ENCODE results near the gene ASB3.
"Not testable (repeated sequence)": the region's sequence is repeated elsewhere in the genome, so short reads cannot be mapped to it uniquely, and the experiment has no call there.

ASB3 gene

GRCh38 chr2:53695575-53695974, 91.2 kb downstream of the ASB3 start:
- WGBS, result 93% methylated on average over 2 of the region's 4 CpGs
- no peaks in the 10 kb centered on the region for H3K27me3 ChIP-seq (ENCODE audit: insufficient read depth, low read length)
- H3K27ac ChIP-seq (ENCODE audit: low read depth, low read length), result no peak overlapping the region

GRCh38 chr2:53694096-53694771, 92.5 kb downstream of the ASB3 start:
- WGBS, result 93% methylated on average over 2 of the region's 3 CpGs
- Histone ChIP-seq H3K9ac (ENCODE audit: low read depth, low read length) (no peak overlapping the region), H3K4me1 (ENCODE audit: insufficient read depth, low read length) (no peaks in the 10 kb centered on the region), H3K9me3 (ENCODE audit: insufficient read depth, low read depth, low read length) (no peaks in the 10 kb centered on the region), H3K36me3 (ENCODE audit: insufficient read depth, low read length) (peaks cover 14% of the 10 kb centered on the region), H3K27ac (ENCODE audit: low read depth, low read length) (no peak overlapping the region), H3K4me3 (ENCODE audit: low read length) (no peak overlapping the region), H3K27me3 (ENCODE audit: insufficient read depth, low read length) (no peaks in the 10 kb centered on the region)

More at GRCh38 chr2:53695575-53695974, 91.2 kb downstream of the ASB3 start:
- no peaks in the 10 kb centered on the region for H3K4me1 ChIP-seq (ENCODE audit: insufficient read depth, low read length)
- H3K36me3 ChIP-seq (ENCODE audit: insufficient read depth, low read length), result peaks cover 21% of the 10 kb centered on the region
- H3K9ac ChIP-seq (ENCODE audit: low read depth, low read length), result no peak overlapping the region
- H3K4me3 ChIP-seq (ENCODE audit: low read length), result no peak overlapping the region
- no peaks in the 10 kb centered on the region for H3K9me3 ChIP-seq (ENCODE audit: insufficient read depth, low read depth, low read length)

- no peak overlapping the region for H3K27ac ChIP-seq (ENCODE audit: low read depth, low read length)
- H3K9me3 ChIP-seq (ENCODE audit: insufficient read depth, low read depth, low read length), result no peaks in the 10 kb centered on the region
- no peak overlapping the region for H3K9ac ChIP-seq (ENCODE audit: low read depth, low read length)
- no peaks in the 10 kb centered on the region for H3K4me1 ChIP-seq (ENCODE audit: insufficient read depth, low read length)
- 100% methylated on average over 1 of the region's 2 CpGs for WGBS
- no peak overlapping the region for H3K4me3 ChIP-seq (ENCODE audit: low read length)
- H3K27me3 ChIP-seq (ENCODE audit: insufficient read depth, low read length), result no peaks in the 10 kb centered on the region
- peaks cover 12% of the 10 kb centered on the region; the same call in 1 of the 2 replicates for H3K36me3 ChIP-seq (ENCODE audit: insufficient read depth, low read length)
Observed at GRCh38 chr2:53690876-53691275, 95.9 kb downstream of the ASB3 start.

GRCh38 chr2:53672881-53673522, 113.8 kb downstream of the ASB3 start:
- Histone ChIP-seq H3K27ac (ENCODE audit: low read depth, low read length) (no peak overlapping the region), H3K4me1 (ENCODE audit: insufficient read depth, low read length) (no peaks in the 10 kb centered on the region), H3K9me3 (ENCODE audit: insufficient read depth, low read depth, low read length) (no peaks in the 10 kb centered on the region), H3K9ac (ENCODE audit: low read depth, low read length) (no peak overlapping the region), H3K36me3 (ENCODE audit: insufficient read depth, low read length) (peaks cover 6% of the 10 kb centered on the region; the same call in 1 of the 2 replicates), H3K4me3 (ENCODE audit: low read length) (no peak overlapping the region), H3K27me3 (ENCODE audit: insufficient read depth, low read length) (no peaks in the 10 kb centered on the region)
- WGBS, result 94% methylated on average over 2 of the region's 2 CpGs

DNA sequence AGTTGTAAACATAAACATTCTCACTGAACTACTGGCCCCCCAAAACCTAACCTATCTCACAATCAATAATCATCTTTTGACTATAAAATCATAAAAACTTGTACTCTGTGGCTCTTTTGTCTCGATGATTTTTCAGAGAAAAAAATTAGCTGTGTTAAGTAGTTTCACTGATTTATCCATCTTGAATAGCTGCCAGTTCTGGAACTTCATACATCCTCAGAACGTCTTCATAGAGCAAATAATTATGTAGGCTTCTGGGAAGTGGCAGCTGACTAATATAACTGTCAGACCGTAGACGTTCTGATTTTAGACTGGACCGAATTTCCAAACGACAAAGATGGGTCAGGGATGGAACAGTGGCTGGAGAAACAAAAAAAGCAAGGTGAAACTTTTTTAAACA, 116.4 kb downstream of the ASB3 start:
- WGBS, result 98% methylated on average over 6 of the region's 6 CpGs

GRCh38 chr2:53668624-53669026, 118.1 kb downstream of the ASB3 start:
- H3K4me1 ChIP-seq (ENCODE audit: insufficient read depth, low read length), result no peaks in the 10 kb centered on the region
- peaks cover 6% of the 10 kb centered on the region; the same call in 1 of the 2 replicates for H3K36me3 ChIP-seq (ENCODE audit: insufficient read depth, low read length)
- no peaks in the 10 kb centered on the region for H3K27me3 ChIP-seq (ENCODE audit: insufficient read depth, low read length)
- H3K9me3 ChIP-seq (ENCODE audit: insufficient read depth, low read depth, low read length), result no peaks in the 10 kb centered on the region
- no peak overlapping the region for H3K4me3 ChIP-seq (ENCODE audit: low read length)
- whole genome bisulfite sequencing, result 94% methylated on average over 3 of the region's 3 CpGs
- no peak overlapping the region for H3K9ac ChIP-seq (ENCODE audit: low read depth, low read length)
- no peak overlapping the region for H3K27ac ChIP-seq (ENCODE audit: low read depth, low read length)

More for the DNA sequence above, 116.4 kb downstream of the ASB3 start:
- H3K4me1 ChIP-seq (ENCODE audit: insufficient read depth, low read length), result no peaks in the 10 kb centered on the region
- H3K36me3 ChIP-seq (ENCODE audit: insufficient read depth, low read length), result peaks cover 6% of the 10 kb centered on the region; the same call in 1 of the 2 replicates
- no peak overlapping the region for H3K27ac ChIP-seq (ENCODE audit: low read depth, low read length)
- H3K9me3 ChIP-seq (ENCODE audit: insufficient read depth, low read depth, low read length), result no peaks in the 10 kb centered on the region
- no peaks in the 10 kb centered on the region for H3K27me3 ChIP-seq (ENCODE audit: insufficient read depth, low read length)
- no peak overlapping the region for H3K9ac ChIP-seq (ENCODE audit: low read depth, low read length)
- H3K4me3 ChIP-seq (ENCODE audit: low read length), result no peak overlapping the region

DNA sequence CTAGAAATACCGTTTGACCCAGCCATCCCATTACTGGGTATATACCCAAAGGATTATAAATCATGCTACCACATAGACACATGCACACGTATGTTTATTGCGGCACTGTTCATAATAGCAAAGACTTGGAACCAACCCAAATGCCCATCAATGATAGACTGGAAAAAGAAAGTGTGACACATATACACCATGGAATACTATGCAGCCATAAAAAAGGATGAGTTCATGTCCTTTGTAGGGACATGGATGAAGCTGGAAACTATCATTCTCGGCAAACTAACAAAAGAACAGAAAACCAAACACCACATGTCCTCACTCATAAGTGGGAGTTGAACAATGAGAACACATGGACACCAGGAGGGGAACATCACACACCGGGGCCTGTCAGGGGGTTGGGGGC, 119.6 kb downstream of the ASB3 start:
- not testable (repeated sequence) for H3K27ac ChIP-seq (ENCODE audit: low read depth, low read length); H3K27me3 ChIP-seq (ENCODE audit: insufficient read depth, low read length); H3K4me1 ChIP-seq (ENCODE audit: insufficient read depth, low read length); H3K9me3 ChIP-seq (ENCODE audit: insufficient read depth, low read depth, low read length); H3K36me3 ChIP-seq (ENCODE audit: insufficient read depth, low read length); H3K4me3 ChIP-seq (ENCODE audit: low read length); H3K9ac ChIP-seq (ENCODE audit: low read depth, low read length)
- WGBS, result 79% methylated on average over 4 of the region's 5 CpGs

- no peaks in the 10 kb centered on the region for H3K9me3 ChIP-seq (ENCODE audit: insufficient read depth, low read depth, low read length)
- H3K27me3 ChIP-seq (ENCODE audit: insufficient read depth, low read length), result no peaks in the 10 kb centered on the region
- H3K27ac ChIP-seq (ENCODE audit: low read depth, low read length), result no peak overlapping the region
- no peak overlapping the region for H3K9ac ChIP-seq (ENCODE audit: low read depth, low read length)
- 96% methylated on average over 2 of the region's 2 CpGs for WGBS
- H3K4me3 ChIP-seq (ENCODE audit: low read length), result no peak overlapping the region
- no peaks in the 10 kb centered on the region for H3K4me1 ChIP-seq (ENCODE audit: insufficient read depth, low read length)
- no peaks in the 10 kb centered on the region for H3K36me3 ChIP-seq (ENCODE audit: insufficient read depth, low read length)
Observed at GRCh38 chr2:53660886-53661285, 125.9 kb downstream of the ASB3 start.

DNA sequence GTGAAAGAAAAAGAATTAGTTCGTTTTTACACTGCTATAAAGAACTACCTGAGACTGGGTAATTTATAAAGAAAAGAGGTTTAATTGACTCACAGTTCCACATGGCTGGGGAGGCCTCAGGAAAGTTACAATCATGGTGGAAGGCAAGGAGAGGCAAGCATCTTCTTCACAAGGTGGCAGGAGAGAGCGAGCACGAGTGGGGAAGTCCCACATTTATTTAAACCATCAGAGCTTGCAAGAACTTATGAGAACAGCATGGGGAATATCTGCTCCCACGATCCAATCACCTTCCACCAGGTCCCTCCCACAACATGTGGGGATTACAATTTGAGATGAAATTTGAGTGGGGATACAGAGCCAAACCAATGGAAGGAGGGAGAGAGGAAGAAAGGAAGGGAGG, 128.3 kb downstream of the ASB3 start:
- 95% methylated on average over 3 of the region's 4 CpGs for WGBS
- not testable (repeated sequence) for H3K36me3 ChIP-seq (ENCODE audit: insufficient read depth, low read length); H3K27ac ChIP-seq (ENCODE audit: low read depth, low read length); H3K9me3 ChIP-seq (ENCODE audit: insufficient read depth, low read depth, low read length); H3K4me1 ChIP-seq (ENCODE audit: insufficient read depth, low read length); H3K27me3 ChIP-seq (ENCODE audit: insufficient read depth, low read length); H3K4me3 ChIP-seq (ENCODE audit: low read length); H3K9ac ChIP-seq (ENCODE audit: low read depth, low read length)

DNA sequence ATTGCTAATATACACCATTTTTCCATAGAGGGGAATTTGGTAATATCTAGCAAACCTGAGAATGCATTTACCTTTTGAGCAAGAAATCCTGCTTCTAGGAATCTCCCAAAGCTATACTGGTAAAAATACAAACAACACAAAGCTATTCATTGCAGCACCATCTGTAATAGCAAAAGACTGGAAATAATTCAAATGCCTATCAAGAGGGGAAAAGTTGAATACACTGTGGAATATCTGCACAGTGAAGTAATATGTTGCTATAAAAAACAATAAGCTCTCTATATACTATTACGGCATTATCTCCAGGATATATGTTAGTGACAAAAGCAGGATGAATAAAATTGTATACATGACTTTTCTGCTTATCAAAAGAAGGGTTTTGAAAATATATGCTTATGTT, 131.5 kb downstream of the ASB3 start:
- no peak overlapping the region for H3K9ac ChIP-seq (ENCODE audit: low read depth, low read length)
- no CpG with 5 or more reads among the region's 1 CpG for WGBS
- H3K9me3 ChIP-seq (ENCODE audit: insufficient read depth, low read depth, low read length), result peaks cover 13% of the 10 kb centered on the region
- no peak overlapping the region for H3K4me3 ChIP-seq (ENCODE audit: low read length)
- no peaks in the 10 kb centered on the region for H3K36me3 ChIP-seq (ENCODE audit: insufficient read depth, low read length)
- no peak overlapping the region for H3K27ac ChIP-seq (ENCODE audit: low read depth, low read length)
- no peaks in the 10 kb centered on the region for H3K27me3 ChIP-seq (ENCODE audit: insufficient read depth, low read length)
- no peaks in the 10 kb centered on the region for H3K4me1 ChIP-seq (ENCODE audit: insufficient read depth, low read length)

- no peaks in the 10 kb centered on the region for H3K27me3 ChIP-seq (ENCODE audit: insufficient read depth, low read length)
- peaks cover 13% of the 10 kb centered on the region for H3K9me3 ChIP-seq (ENCODE audit: insufficient read depth, low read depth, low read length)
- H3K4me1 ChIP-seq (ENCODE audit: insufficient read depth, low read length), result no peaks in the 10 kb centered on the region
- H3K36me3 ChIP-seq (ENCODE audit: insufficient read depth, low read length), result no peaks in the 10 kb centered on the region
- H3K9ac ChIP-seq (ENCODE audit: low read depth, low read length), result no peak overlapping the region
- no peak overlapping the region for H3K27ac ChIP-seq (ENCODE audit: low read depth, low read length)
- H3K4me3 ChIP-seq (ENCODE audit: low read length), result no peak overlapping the region
Observed at GRCh38 chr2:53654396-53654795, 132.4 kb downstream of the ASB3 start.
